ENCODE data around the gene GTF2H3.
A peak's percentile ranks its signal among the peaks of the same experiment; 100 is the strongest.

GRCh38 chr12:123601602-123602489 is 31.8 kb upstream of the GTF2H3 start, which contains the start of gene DDX55:
- peak; percentile 62 to 65 for TF ChIP-seq POLR2A (IDR thresholded peaks at IDR 0.05)
- TF ChIP-seq, protein P1, sequence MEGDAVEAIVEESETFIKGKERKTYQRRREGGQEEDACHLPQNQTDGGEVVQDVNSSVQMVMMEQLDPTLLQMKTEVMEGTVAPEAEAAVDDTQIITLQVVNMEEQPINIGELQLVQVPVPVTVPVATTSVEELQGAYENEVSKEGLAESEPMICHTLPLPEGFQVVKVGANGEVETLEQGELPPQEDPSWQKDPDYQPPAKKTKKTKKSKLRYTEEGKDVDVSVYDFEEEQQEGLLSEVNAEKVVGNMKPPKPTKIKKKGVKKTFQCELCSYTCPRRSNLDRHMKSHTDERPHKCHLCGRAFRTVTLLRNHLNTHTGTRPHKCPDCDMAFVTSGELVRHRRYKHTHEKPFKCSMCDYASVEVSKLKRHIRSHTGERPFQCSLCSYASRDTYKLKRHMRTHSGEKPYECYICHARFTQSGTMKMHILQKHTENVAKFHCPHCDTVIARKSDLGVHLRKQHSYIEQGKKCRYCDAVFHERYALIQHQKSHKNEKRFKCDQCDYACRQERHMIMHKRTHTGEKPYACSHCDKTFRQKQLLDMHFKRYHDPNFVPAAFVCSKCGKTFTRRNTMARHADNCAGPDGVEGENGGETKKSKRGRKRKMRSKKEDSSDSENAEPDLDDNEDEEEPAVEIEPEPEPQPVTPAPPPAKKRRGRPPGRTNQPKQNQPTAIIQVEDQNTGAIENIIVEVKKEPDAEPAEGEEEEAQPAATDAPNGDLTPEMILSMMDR (IDR thresholded peaks at IDR 0.05), result peak in 3 of 4 experiments; percentile 30 to 80 (median 38)
- TF ChIP-seq POLR2AphosphoS5 (IDR thresholded peaks at IDR 0.05), result peak; percentile 85
